Neural progenitor cell (in vitro differentiated cells): ENCODE data around the gene C10orf67. TPM values are rescaled to one million over a fixed set of nuclear protein-coding genes. Genes with fewer than 3 reads are reported as not detected.

Experiments used
- DNase-seq: peaks from one replicate; pipeline ENCODE4 v3.0.0-alpha.2; 2016; ENCODE audit warnings: low spot score
- H2AFZ ChIP-seq: fragments of 200-600 bp; sonication (generic); replicated peaks from 2 replicates; pipeline ENCODE4 v1.6.1; 2016; ENCODE audit warnings: antibody characterized with exemption
- H3F3A ChIP-seq: fragments of 200-600 bp; sonication (generic); 2 replicates; pipeline ENCODE4 v1.6.1; 2016; ENCODE audit warnings: antibody characterized with exemption, low read depth
- H3K27ac ChIP-seq: fragments of 200-600 bp; sonication (generic); 2 replicates; pipeline ENCODE4 v1.5.1; 2016; ENCODE audit warnings: mild to moderate bottlenecking
- H3K27me3 ChIP-seq: fragments of 200-600 bp; sonication (generic); 2 replicates; pipeline ENCODE4 v1.6.1; 2016; ENCODE audit warnings: mild to moderate bottlenecking, moderate library complexity
- H3K36me3 ChIP-seq: fragments of 200-600 bp; sonication (generic); 2 replicates; pipeline ENCODE4 v1.5.1; 2016
- H3K4me1 ChIP-seq: fragments of 200-600 bp; sonication (generic); 2 replicates; pipeline ENCODE4 v1.6.1; 2016; ENCODE audit warnings: mixed run types
- H3K4me2 ChIP-seq: fragments of 200-600 bp; sonication (generic); 2 replicates; pipeline ENCODE4 v1.6.1; 2016
- H3K4me3 ChIP-seq: fragments of 200-600 bp; sonication (generic); 2 replicates; pipeline ENCODE4 v1.5.1; 2016
- H3K79me2 ChIP-seq: fragments of 200-600 bp; sonication (generic); 2 replicates; pipeline ENCODE4 v1.6.1; 2016; ENCODE audit warnings: low read depth
- H3K9ac ChIP-seq: fragments of 200-600 bp; sonication (generic); 2 replicates; pipeline ENCODE4 v1.6.1; 2016
- H3K9me3 ChIP-seq: fragments of 200-600 bp; sonication (generic); 2 replicates; pipeline ENCODE4 v1.5.1; 2016; ENCODE audit warnings: low read depth
- H4K20me1 ChIP-seq: fragments of 200-600 bp; sonication (generic); 2 replicates; pipeline ENCODE4 v1.6.1; 2016; ENCODE audit warnings: low read depth
- H3K27ac Mint-ChIP-seq: 3 replicates; pipeline ENCODE4 v1.8.0; 2021; ENCODE audit warnings: mixed read lengths
- H3K27me3 Mint-ChIP-seq: 2 replicates; pipeline ENCODE4 v1.8.0; 2022; ENCODE audit warnings: low read depth, mild to moderate bottlenecking, inconsistent platforms, moderate library complexity, mixed read lengths; ENCODE audit not compliant: insufficient read depth
- H3K36me3 Mint-ChIP-seq: 3 replicates; pipeline ENCODE4 v1.8.0; 2021; ENCODE audit warnings: mixed read lengths
- H3K4me1 Mint-ChIP-seq: 3 replicates; pipeline ENCODE4 v1.8.0; 2021; ENCODE audit warnings: mixed read lengths
- H3K4me3 Mint-ChIP-seq: 3 replicates; pipeline ENCODE4 v1.8.0; 2021; ENCODE audit warnings: mild to moderate bottlenecking, moderate library complexity, mixed read lengths
- H3K9me3 Mint-ChIP-seq: 3 replicates; pipeline ENCODE4 v1.8.0; 2020; ENCODE audit warnings: mixed read lengths
- EZH2 ChIP-seq: fragments of 200-600 bp; sonication (generic); IDR thresholded peaks from 2 replicates; pipeline ENCODE4 v1.6.1; 2017; ENCODE audit warnings: antibody characterized with exemption, mild to moderate bottlenecking, moderate library complexity
- EZH2phosphoT487 ChIP-seq: fragments of 200-600 bp; sonication (generic); IDR thresholded peaks from 2 replicates; pipeline ENCODE4 v1.6.1; 2017; ENCODE audit warnings: antibody characterized with exemption
- total RNA-seq: library from RNA; depleted of rRNA; stranded (reverse); fragments of >200 nt; gene quantifications from 2 replicates; pipeline ENCODE4 v1.2.3, GENCODE V29; 2015; ENCODE audit warnings: low replicate concordance
- TF ChIP-seq, protein P1 (sequence below): fragments of 200-600 bp; sonication (generic); IDR thresholded peaks from 2 replicates; pipeline ENCODE4 v1.5.1; 2017; ENCODE audit warnings: antibody characterized with exemption, mild to moderate bottlenecking

C10orf67 gene
- total RNA-seq, 1 donor from 2014 or later = not detected

- Mint-ChIP-seq H3K27ac (no peak overlapping the region), H3K4me1 (peaks cover 3% of the 10 kb centered on the region), H3K27me3 (no peaks in the 10 kb centered on the region), H3K4me3 (no peak overlapping the region), H3K36me3 (no peaks in the 10 kb centered on the region), H3K9me3 (no peaks in the 10 kb centered on the region)
- no peaks in the 10 kb centered on the region for H3K79me2 ChIP-seq
- H3K4me1 ChIP-seq = no peaks in the 10 kb centered on the region
- TF ChIP-seq EZH2 (no peak), EZH2phosphoT487 (no peak)
- TF ChIP-seq, protein P1, sequence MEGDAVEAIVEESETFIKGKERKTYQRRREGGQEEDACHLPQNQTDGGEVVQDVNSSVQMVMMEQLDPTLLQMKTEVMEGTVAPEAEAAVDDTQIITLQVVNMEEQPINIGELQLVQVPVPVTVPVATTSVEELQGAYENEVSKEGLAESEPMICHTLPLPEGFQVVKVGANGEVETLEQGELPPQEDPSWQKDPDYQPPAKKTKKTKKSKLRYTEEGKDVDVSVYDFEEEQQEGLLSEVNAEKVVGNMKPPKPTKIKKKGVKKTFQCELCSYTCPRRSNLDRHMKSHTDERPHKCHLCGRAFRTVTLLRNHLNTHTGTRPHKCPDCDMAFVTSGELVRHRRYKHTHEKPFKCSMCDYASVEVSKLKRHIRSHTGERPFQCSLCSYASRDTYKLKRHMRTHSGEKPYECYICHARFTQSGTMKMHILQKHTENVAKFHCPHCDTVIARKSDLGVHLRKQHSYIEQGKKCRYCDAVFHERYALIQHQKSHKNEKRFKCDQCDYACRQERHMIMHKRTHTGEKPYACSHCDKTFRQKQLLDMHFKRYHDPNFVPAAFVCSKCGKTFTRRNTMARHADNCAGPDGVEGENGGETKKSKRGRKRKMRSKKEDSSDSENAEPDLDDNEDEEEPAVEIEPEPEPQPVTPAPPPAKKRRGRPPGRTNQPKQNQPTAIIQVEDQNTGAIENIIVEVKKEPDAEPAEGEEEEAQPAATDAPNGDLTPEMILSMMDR = no peak
- H2AFZ ChIP-seq = no peak overlapping the region
- no peaks in the 10 kb centered on the region for H3K36me3 ChIP-seq
- no peak overlapping the region for H3K4me2 ChIP-seq
- no peaks in the 10 kb centered on the region for H4K20me1 ChIP-seq
- DNase-seq = no peak
- H3K4me3 ChIP-seq = no peak overlapping the region
- H3K9me3 ChIP-seq = no peaks in the 10 kb centered on the region
- H3K27me3 ChIP-seq = no peaks in the 10 kb centered on the region
- H3F3A ChIP-seq = no peaks in the 10 kb centered on the region
- no peak overlapping the region for H3K9ac ChIP-seq
- no peak overlapping the region for H3K27ac ChIP-seq
These were observed 41.5 kb upstream of the C10orf67 start for GRCh38 chr10:23386052-23386451.

- Histone ChIP-seq H3K9ac (no peak overlapping the region), H3K27me3 (no peaks in the 10 kb centered on the region), H3K4me2 (no peak overlapping the region), H3F3A (no peaks in the 10 kb centered on the region), H2AFZ (no peak overlapping the region), H3K4me1 (no peaks in the 10 kb centered on the region), H3K79me2 (no peaks in the 10 kb centered on the region), H3K4me3 (no peak overlapping the region), H4K20me1 (no peaks in the 10 kb centered on the region), H3K9me3 (no peaks in the 10 kb centered on the region), H3K27ac (no peak overlapping the region), H3K36me3 (no peaks in the 10 kb centered on the region)
- Mint-ChIP-seq H3K36me3 (no peaks in the 10 kb centered on the region), H3K4me1 (peaks cover 3% of the 10 kb centered on the region), H3K9me3 (peaks cover 2% of the 10 kb centered on the region), H3K4me3 (no peak overlapping the region), H3K27me3 (no peaks in the 10 kb centered on the region), H3K27ac (no peak overlapping the region)
- TF ChIP-seq, protein P1 = no peak
- TF ChIP-seq EZH2 = no peak
- no peak for TF ChIP-seq EZH2phosphoT487
- no peak for DNase-seq
These were observed 39.8 kb upstream of the C10orf67 start for GRCh38 chr10:23384364-23384763.

DNA sequence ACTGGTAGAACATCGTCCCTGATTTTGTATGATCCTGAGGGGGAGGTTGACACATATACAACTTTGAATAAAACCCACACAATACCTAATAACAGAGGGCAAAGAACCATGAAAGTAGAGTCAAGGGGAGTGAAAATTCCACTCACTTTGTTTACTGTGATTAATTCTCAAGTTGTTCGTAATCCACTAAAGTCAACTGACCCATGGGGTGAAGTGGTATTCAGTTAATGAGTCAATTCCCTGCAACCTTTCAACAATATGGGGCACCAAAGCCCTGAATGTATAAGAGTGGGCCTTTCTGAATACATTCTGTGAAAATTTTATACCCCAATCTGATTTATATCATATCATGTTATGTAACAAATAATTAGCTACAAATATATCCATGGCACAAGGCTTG lies 39.0 kb upstream of the C10orf67 start:
- H3K9me3 ChIP-seq = no peaks in the 10 kb centered on the region
- DNase-seq = no peak
- no peaks in the 10 kb centered on the region for H3K27me3 Mint-ChIP-seq
- no peaks in the 10 kb centered on the region for H3K36me3 Mint-ChIP-seq
- H3K4me2 ChIP-seq = no peak overlapping the region
- H3K27ac ChIP-seq = no peak overlapping the region
- H3K9ac ChIP-seq = no peak overlapping the region
- no peak overlapping the region for H3K4me3 Mint-ChIP-seq
- no peaks in the 10 kb centered on the region for H3K4me1 ChIP-seq
- no peak overlapping the region for H3K4me3 ChIP-seq
- H2AFZ ChIP-seq = no peak overlapping the region
- TF ChIP-seq, protein P1 = no peak
- no peak for TF ChIP-seq EZH2phosphoT487
- no peak for TF ChIP-seq EZH2
- no peaks in the 10 kb centered on the region for H4K20me1 ChIP-seq
- no peaks in the 10 kb centered on the region for H3F3A ChIP-seq
- H3K9me3 Mint-ChIP-seq = peaks cover 2% of the 10 kb centered on the region
- no peaks in the 10 kb centered on the region for H3K79me2 ChIP-seq
- H3K27me3 ChIP-seq = no peaks in the 10 kb centered on the region
- no peaks in the 10 kb centered on the region for H3K36me3 ChIP-seq
- H3K27ac Mint-ChIP-seq = no peak overlapping the region
- peaks cover 3% of the 10 kb centered on the region for H3K4me1 Mint-ChIP-seq
